H9 (cell line): ENCODE measurements around the gene RIPK4. TPM values are rescaled to one million over a fixed set of nuclear protein-coding genes. Genes with fewer than 3 reads are reported as not detected.

ENCODE experiments used
- DNase-seq: peaks from one replicate; pipeline ENCODE4 v3.0.0-alpha.2; 2017
- H2AFZ ChIP-seq: one replicate; pipeline ENCODE4 v1.6.1; 2013; ENCODE audit warnings: mild to moderate bottlenecking, low read length, control low read depth, moderate library complexity
- H2AK5ac ChIP-seq: 2 replicates; pipeline ENCODE4 v1.6.1; 2013; ENCODE audit warnings: low read length, control low read depth, mixed read lengths; ENCODE audit not compliant: insufficient read length
- H2BK120ac ChIP-seq: one replicate; pipeline ENCODE4 v1.6.1; 2013; ENCODE audit warnings: low read depth, mild to moderate bottlenecking, low read length, control low read depth, inconsistent platforms; ENCODE audit not compliant: poor library complexity, severe bottlenecking
- H2BK12ac ChIP-seq: 2 replicates; pipeline ENCODE4 v1.6.1; 2013; ENCODE audit warnings: low read length, control low read depth, mixed read lengths, low read depth; ENCODE audit not compliant: insufficient read length
- H2BK15ac ChIP-seq: 2 replicates; pipeline ENCODE4 v1.6.1; 2013; ENCODE audit warnings: low read depth, low read length, control low read depth
- H2BK20ac ChIP-seq: one replicate; pipeline ENCODE4 v1.6.1; 2013; ENCODE audit warnings: low read depth, mild to moderate bottlenecking, low read length, control low read depth, inconsistent platforms; ENCODE audit not compliant: poor library complexity, severe bottlenecking
- H2BK5ac ChIP-seq: 2 replicates; pipeline ENCODE4 v1.6.1; 2013; ENCODE audit warnings: low read length, control low read depth, mixed read lengths; ENCODE audit not compliant: insufficient read length
- H3K14ac ChIP-seq: 2 replicates; pipeline ENCODE4 v1.6.1; 2013; ENCODE audit warnings: low read length, control low read depth; ENCODE audit not compliant: insufficient read depth
- H3K18ac ChIP-seq: 2 replicates; pipeline ENCODE4 v1.6.1; 2013; ENCODE audit warnings: low read depth, mild to moderate bottlenecking, mixed read lengths, low read length, control low read depth; ENCODE audit not compliant: insufficient read length
- H3K23ac ChIP-seq: 2 replicates; pipeline ENCODE4 v1.6.1; 2013; ENCODE audit warnings: low read length, control low read depth, mixed read lengths, low read depth; ENCODE audit not compliant: insufficient read length
- H3K23me2 ChIP-seq: 2 replicates; pipeline ENCODE4 v1.6.1; 2013; ENCODE audit warnings: low read depth, mild to moderate bottlenecking, mixed read lengths, low read length, control low read depth; ENCODE audit not compliant: insufficient read length, poor library complexity, severe bottlenecking
- H3K27ac ChIP-seq: 2 replicates; pipeline ENCODE4 v1.5.1; 2013; ENCODE audit warnings: low read length, control low read depth, mixed read lengths, low read depth; ENCODE audit not compliant: insufficient read length
- H3K27me3 ChIP-seq: 2 replicates; pipeline ENCODE4 v1.6.1; 2013; ENCODE audit warnings: low read length, control low read depth, inconsistent platforms; ENCODE audit not compliant: insufficient read depth
- H3K4ac ChIP-seq: 2 replicates; pipeline ENCODE4 v1.6.1; 2013; ENCODE audit warnings: low read depth, mild to moderate bottlenecking, control low read depth, inconsistent platforms, low read length, moderate library complexity
- H3K4me1 ChIP-seq: 2 replicates; pipeline ENCODE4 v1.6.1; 2013; ENCODE audit warnings: low read length, control low read depth, inconsistent platforms; ENCODE audit not compliant: insufficient read depth
- H3K4me2 ChIP-seq: 2 replicates; pipeline ENCODE4 v1.6.1; 2013; ENCODE audit warnings: low read length, control low read depth, mixed read lengths; ENCODE audit not compliant: insufficient read length, insufficient read depth
- H3K56ac ChIP-seq: 2 replicates; pipeline ENCODE4 v1.6.1; 2013; ENCODE audit warnings: low read depth, mild to moderate bottlenecking, mixed read lengths, low read length, control low read depth; ENCODE audit not compliant: insufficient read length
- H3K79me1 ChIP-seq: 2 replicates; pipeline ENCODE4 v1.6.1; 2013; ENCODE audit warnings: low read depth, mild to moderate bottlenecking, moderate library complexity, low read length, control low read depth, inconsistent platforms; ENCODE audit not compliant: insufficient read depth, poor library complexity, severe bottlenecking
- H3K79me2 ChIP-seq: 2 replicates; pipeline ENCODE4 v1.6.1; 2013; ENCODE audit warnings: low read length, control low read depth, inconsistent platforms; ENCODE audit not compliant: insufficient read depth
- H3K9ac ChIP-seq: 2 replicates; pipeline ENCODE4 v1.6.1; 2013; ENCODE audit warnings: low read length, control low read depth, mixed read lengths; ENCODE audit not compliant: insufficient read length; ENCODE audit errors: extremely low read depth
- H3K9me3 ChIP-seq: one replicate; pipeline ENCODE4 v1.6.1; 2013; ENCODE audit warnings: low read depth, low read length, inconsistent platforms; ENCODE audit not compliant: control insufficient read depth
- H3T11ph ChIP-seq: one replicate; pipeline ENCODE4 v1.6.1; 2013; ENCODE audit warnings: mild to moderate bottlenecking, low read length, control low read depth, inconsistent platforms
- H4K20me1 ChIP-seq: one replicate; pipeline ENCODE4 v1.6.1; 2013; ENCODE audit not compliant: control insufficient read depth, insufficient read length, insufficient read depth
- H4K5ac ChIP-seq: 2 replicates; pipeline ENCODE4 v1.6.1; 2013; ENCODE audit warnings: low read depth, mild to moderate bottlenecking, mixed read lengths, low read length, control low read depth; ENCODE audit not compliant: insufficient read length
- H4K8ac ChIP-seq: replicated peaks from 2 replicates; pipeline ENCODE4 v1.6.1; 2013; ENCODE audit warnings: low read length, control low read depth, mixed read lengths, low read depth; ENCODE audit not compliant: insufficient read length
- H4K91ac ChIP-seq: 2 replicates; pipeline ENCODE4 v1.6.1; 2013; ENCODE audit warnings: low read depth, mild to moderate bottlenecking, moderate library complexity, mixed read lengths, low read length, control low read depth; ENCODE audit not compliant: insufficient read length
- H3K27ac Mint-ChIP-seq, 3 experiments: 2 replicates in 2 of 3; 3 replicates in 1 of 3; pipeline ENCODE4 v1.8.0; 2020 to 2021; ENCODE audit warnings: mixed read lengths in 3 of 3, mild to moderate bottlenecking in 1 of 3, moderate library complexity in 1 of 3
- H3K27me3 Mint-ChIP-seq: 2 replicates; pipeline ENCODE4 v1.8.0; 2021; ENCODE audit warnings: low read depth, mild to moderate bottlenecking, moderate library complexity, mixed read lengths
- H3K36me3 Mint-ChIP-seq, 3 experiments: 2 replicates in 2 of 3; 3 replicates in 1 of 3; pipeline ENCODE4 v1.8.0; 2020 to 2021; ENCODE audit warnings: low read depth in 3 of 3, mixed read lengths in 3 of 3; ENCODE audit not compliant: insufficient read depth in 1 of 3
- H3K4me1 Mint-ChIP-seq, 2 experiments: 2 replicates each; pipeline ENCODE4 v1.8.0; 2020; ENCODE audit warnings: mixed read lengths in 2 of 2
- H3K4me3 Mint-ChIP-seq, 2 experiments: 2 replicates in 1 of 2; 3 replicates in 1 of 2; pipeline ENCODE4 v1.8.0; 2020 to 2021; ENCODE audit warnings: mild to moderate bottlenecking in 2 of 2, mixed read lengths in 2 of 2, moderate library complexity in 1 of 2
- H3K9me3 Mint-ChIP-seq, 2 experiments: 2 replicates in 1 of 2; 3 replicates in 1 of 2; pipeline ENCODE4 v1.8.0; 2020; ENCODE audit warnings: mild to moderate bottlenecking in 2 of 2, mixed read lengths in 2 of 2, moderate library complexity in 1 of 2
- CTCF ChIP-seq: fragments of 200-600 bp; sonication (generic); conservative IDR thresholded peaks from 3 replicates; pipeline ENCODE4 v1.8.0; 2021; ENCODE audit warnings: antibody characterized with exemption, mild to moderate bottlenecking
- WGBS: extraction: QIAGEN DNeasy Blood & Tissue Kit; methylation state at CpG from one replicate; pipeline ENCODE4 v1.1.7; 2013; ENCODE audit warnings: missing lambda C conversion rate, low lambda C conversion rate, mixed read lengths; ENCODE audit not compliant: insufficient read length; ENCODE audit errors: extremely low coverage; 5-methylcytosine and 5-hydroxymethylcytosine counted together
- total RNA-seq: library from RNA; stranded (reverse); gene quantifications from 2 replicates; pipeline ENCODE4 v1.2.1, GENCODE V29; 2021

Gene RIPK4
- total RNA-seq, 1 experiment from 2014 or later = 2.9 TPM

GRCh38 chr21:41804381-41804780, 37.5 kb upstream of the RIPK4 start:
- no peak for DNase-seq
- no peak for TF ChIP-seq CTCF
- no peak overlapping the region for H2BK20ac ChIP-seq
- no peaks in the 10 kb centered on the region for H3K23me2 ChIP-seq
- no peak overlapping the region for H3K4me2 ChIP-seq
- Mint-ChIP-seq H3K27me3 (no peaks in the 10 kb centered on the region), H3K4me3 (no peak overlapping the region), H3K9me3 (peaks cover 7% of the 10 kb centered on the region in 2 experiments; a peak in 4 of 5 replicates), H3K27ac (no peak overlapping the region), H3K4me1 (no peaks in the 10 kb centered on the region), H3K36me3 (peaks cover 13 to 67% (median 45%) of the 10 kb centered on the region in 3 experiments)
- no peak overlapping the region for H3K18ac ChIP-seq
- no peak overlapping the region for H2BK15ac ChIP-seq
- no CpG with 5 or more reads among the region's 10 CpGs for WGBS
- H3K9ac ChIP-seq = no peak overlapping the region
- H3K9me3 ChIP-seq = no peaks in the 10 kb centered on the region
- no peak overlapping the region for H4K91ac ChIP-seq
- no peaks in the 10 kb centered on the region for H3K27me3 ChIP-seq
- no peak overlapping the region for H3K14ac ChIP-seq
- no peak overlapping the region for H2BK5ac ChIP-seq
- H4K20me1 ChIP-seq = no peaks in the 10 kb centered on the region
- H3K56ac ChIP-seq = no peak overlapping the region
- H3K79me1 ChIP-seq = no peaks in the 10 kb centered on the region
- H4K5ac ChIP-seq = no peak overlapping the region
- H4K8ac ChIP-seq = no peak overlapping the region
- H2AK5ac ChIP-seq = no peak overlapping the region
- H3K4me1 ChIP-seq = no peaks in the 10 kb centered on the region
- H2BK120ac ChIP-seq = no peak overlapping the region
- no peak overlapping the region for H2BK12ac ChIP-seq
- H3K27ac ChIP-seq = no peak overlapping the region
- H2AFZ ChIP-seq = no peak overlapping the region
- no peaks in the 10 kb centered on the region for H3K79me2 ChIP-seq
- no peak overlapping the region for H3K23ac ChIP-seq
- no peak overlapping the region for H3K4ac ChIP-seq
- H3T11ph ChIP-seq = no peak overlapping the region
